Peyer's patch (tissue), 4 donors: Measurements from ENCODE around the gene ZMYND10. TPM values are rescaled to one million over a fixed set of nuclear protein-coding genes. Genes with fewer than 3 reads are reported as not detected.

Source experiments
- DNase-seq, 3 donors: peaks; one replicate each; pipeline ENCODE4 v3.0.0-alpha.2; 2017 to 2019
- H3K27ac ChIP-seq, 4 donors: fragments of 200-600 bp; sonication (generic); one replicate each; pipeline ENCODE4 v1.5.1; 2016 to 2019
- H3K27me3 ChIP-seq, 2 donors: fragments of 200-600 bp; sonication (generic); one replicate each; pipeline ENCODE4 v1.5.1; 2019
- H3K36me3 ChIP-seq, 3 donors: fragments of 200-600 bp; sonication (generic); one replicate each; pipeline ENCODE4 v1.5.1; 2016 to 2019
- H3K4me1 ChIP-seq, 4 donors: fragments of 200-600 bp; sonication (generic); one replicate each; pipeline ENCODE4 v1.5.1; 2016 to 2019
- H3K4me3 ChIP-seq, 4 donors: fragments of 200-600 bp; sonication (generic); 1 replicate in 3 of 4; 2 replicates in 1 of 4; pipeline ENCODE4 v1.5.1; 2016 to 2019; ENCODE audit warnings: mild to moderate bottlenecking in 1 of 4
- H3K9me3 ChIP-seq, 4 donors: fragments of 200-600 bp; sonication (generic); one replicate each; pipeline ENCODE4 v1.5.1; 2016 to 2019; ENCODE audit warnings: mild to moderate bottlenecking in 1 of 4
- CTCF ChIP-seq, 6 experiments: fragments of 450-650 bp in 4 of 6; fragments of 200-600 bp in 2 of 6; sonication (generic) in 1 of 6; IDR thresholded peaks; one replicate each; pipeline ENCODE4 v1.5.1; 2017 to 2019; ENCODE audit warnings: antibody characterized with exemption in 6 of 6, mild to moderate bottlenecking in 3 of 6, moderate library complexity in 1 of 6
- POLR2A ChIP-seq, 2 donors: fragments of 450-650 bp; IDR thresholded peaks; one replicate each; pipeline ENCODE4 v1.5.1; 2017; ENCODE audit warnings: antibody characterized with exemption in 2 of 2, mild to moderate bottlenecking in 2 of 2, moderate library complexity in 2 of 2
- total RNA-seq, 4 donors: library from RNA; depleted of rRNA; stranded (reverse); fragments of >200 nt; gene quantifications; one replicate each; pipeline ENCODE4 v1.1.0, GENCODE V29; 2016

The ZMYND10 gene
- total RNA-seq, 4 donors from 2014 or later, result 0.27 to 0.38 TPM; not detected in 2

GRCh38 chr3:50298836-50299637 is 46.5 kb downstream of the ZMYND10 start, which contains the start of the genes HYAL3 and NAA80:
TSS of gene HYAL3 (minus strand) at chr3:50299405. CDS start at chr3:50295602, 3,803 bp downstream.
TSS of gene NAA80 (minus strand) at chr3:50299405. CDS start at chr3:50297463, 1,942 bp downstream.
- TF ChIP-seq POLR2A (IDR thresholded peaks at IDR 0.05) (peak; percentile 91 to 97), CTCF (IDR thresholded peaks at IDR 0.05) (peak in 5 of 6 experiments; percentile 13 to 69 (median 60))

GRCh38 chr3:50297896-50298725 is 47.4 kb downstream of the ZMYND10 start:
- peak in 1 of 3 donors; percentile 57 for DNase-seq
- H3K27ac ChIP-seq, result peak overlapping the region; percentile 89 to 93 (median 92)
- no peaks in the 10 kb centered on the region for H3K27me3 ChIP-seq
- H3K9me3 ChIP-seq, result no peaks in the 10 kb centered on the region
- peaks cover 3 to 39% (median 7%) of the 10 kb centered on the region in 4 donors for H3K4me1 ChIP-seq
- H3K4me3 ChIP-seq, result peak overlapping the region; percentile 64 to 73 (median 66)
- no peak for TF ChIP-seq POLR2A (IDR thresholded peaks at IDR 0.05)
- no peak for TF ChIP-seq CTCF (IDR thresholded peaks at IDR 0.05)
- H3K36me3 ChIP-seq, result peaks cover 0 to 3% (median 0%) of the 10 kb centered on the region in 3 donors

More at GRCh38 chr3:50298836-50299637, 46.5 kb downstream of the ZMYND10 start, which contains the start of the genes HYAL3 and NAA80:
- H3K27ac ChIP-seq, result peak within 1 kb of the TSS; percentile 89 to 93 (median 92)
- H3K27me3 ChIP-seq, result no peaks in the 10 kb centered on the region
- peak within 1 kb of the TSS; percentile 64 to 73 (median 66) for H3K4me3 ChIP-seq
- peak; percentile 99 to 100 (median 100) for DNase-seq
- peaks cover 3 to 42% (median 7%) of the 10 kb centered on the region in 4 donors for H3K4me1 ChIP-seq
- peaks cover 0 to 3% (median 0%) of the 10 kb centered on the region in 3 donors for H3K36me3 ChIP-seq
- H3K9me3 ChIP-seq, result no peaks in the 10 kb centered on the region

- Histone ChIP-seq H3K27ac (no peak overlapping the region), H3K27me3 (no peaks in the 10 kb centered on the region), H3K4me3 (no peak overlapping the region), H3K4me1 (peaks cover 3 to 34% (median 11%) of the 10 kb centered on the region in 4 donors), H3K36me3 (peaks cover 0 to 3% (median 0%) of the 10 kb centered on the region in 3 donors), H3K9me3 (no peaks in the 10 kb centered on the region)
- TF ChIP-seq CTCF (IDR thresholded peaks at IDR 0.05) (no peak), POLR2A (IDR thresholded peaks at IDR 0.05) (no peak)
- peak in 2 of 3 donors; percentile 53 to 56 for DNase-seq
Measured at GRCh38 chr3:50297384-50297775, 48.2 kb downstream of the ZMYND10 start.

GRCh38 chr3:50296721-50297383 is 48.7 kb downstream of the ZMYND10 start:
- H3K27ac ChIP-seq, result no peak overlapping the region
- no peak overlapping the region for H3K4me3 ChIP-seq
- peaks cover 3 to 34% (median 13%) of the 10 kb centered on the region in 4 donors for H3K4me1 ChIP-seq
- H3K36me3 ChIP-seq, result peaks cover 0 to 3% (median 0%) of the 10 kb centered on the region in 3 donors
- H3K9me3 ChIP-seq, result no peaks in the 10 kb centered on the region
- H3K27me3 ChIP-seq, result no peaks in the 10 kb centered on the region
- no peak for TF ChIP-seq CTCF (IDR thresholded peaks at IDR 0.05)
- no peak for TF ChIP-seq POLR2A (IDR thresholded peaks at IDR 0.05)
- DNase-seq, result peak in 1 of 3 donors; percentile 42
